LNCaP clone FGC (cell line): ENCODE results near the gene NEK5.

ENCODE experiments used
- DNase-seq: peaks from one replicate; pipeline ENCODE4 v3.0.0-alpha.2; 2011; ENCODE audit warnings: low read depth
- H3K4me3 ChIP-seq: 2 replicates; pipeline ENCODE4 v1.5.1; 2011; ENCODE audit warnings: mild to moderate bottlenecking, low read depth, low read length, control low read depth
- TF ChIP-seq, protein P1 (sequence below): IDR thresholded peaks from 2 replicates; pipeline ENCODE4 v1.5.1; 2012; ENCODE audit warnings: mild to moderate bottlenecking; ENCODE audit not compliant: control insufficient read depth, insufficient read depth; ENCODE audit errors: extremely low read depth

Gene NEK5

GRCh38 chr13:51998723-51999509 is 130.0 kb downstream of the NEK5 start:
- H3K4me3 ChIP-seq: peak overlapping the region; percentile 16; the same call in 1 of the 2 replicates
- TF ChIP-seq, protein P1, sequence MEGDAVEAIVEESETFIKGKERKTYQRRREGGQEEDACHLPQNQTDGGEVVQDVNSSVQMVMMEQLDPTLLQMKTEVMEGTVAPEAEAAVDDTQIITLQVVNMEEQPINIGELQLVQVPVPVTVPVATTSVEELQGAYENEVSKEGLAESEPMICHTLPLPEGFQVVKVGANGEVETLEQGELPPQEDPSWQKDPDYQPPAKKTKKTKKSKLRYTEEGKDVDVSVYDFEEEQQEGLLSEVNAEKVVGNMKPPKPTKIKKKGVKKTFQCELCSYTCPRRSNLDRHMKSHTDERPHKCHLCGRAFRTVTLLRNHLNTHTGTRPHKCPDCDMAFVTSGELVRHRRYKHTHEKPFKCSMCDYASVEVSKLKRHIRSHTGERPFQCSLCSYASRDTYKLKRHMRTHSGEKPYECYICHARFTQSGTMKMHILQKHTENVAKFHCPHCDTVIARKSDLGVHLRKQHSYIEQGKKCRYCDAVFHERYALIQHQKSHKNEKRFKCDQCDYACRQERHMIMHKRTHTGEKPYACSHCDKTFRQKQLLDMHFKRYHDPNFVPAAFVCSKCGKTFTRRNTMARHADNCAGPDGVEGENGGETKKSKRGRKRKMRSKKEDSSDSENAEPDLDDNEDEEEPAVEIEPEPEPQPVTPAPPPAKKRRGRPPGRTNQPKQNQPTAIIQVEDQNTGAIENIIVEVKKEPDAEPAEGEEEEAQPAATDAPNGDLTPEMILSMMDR: no peak
- DNase-seq: no peak

DNA sequence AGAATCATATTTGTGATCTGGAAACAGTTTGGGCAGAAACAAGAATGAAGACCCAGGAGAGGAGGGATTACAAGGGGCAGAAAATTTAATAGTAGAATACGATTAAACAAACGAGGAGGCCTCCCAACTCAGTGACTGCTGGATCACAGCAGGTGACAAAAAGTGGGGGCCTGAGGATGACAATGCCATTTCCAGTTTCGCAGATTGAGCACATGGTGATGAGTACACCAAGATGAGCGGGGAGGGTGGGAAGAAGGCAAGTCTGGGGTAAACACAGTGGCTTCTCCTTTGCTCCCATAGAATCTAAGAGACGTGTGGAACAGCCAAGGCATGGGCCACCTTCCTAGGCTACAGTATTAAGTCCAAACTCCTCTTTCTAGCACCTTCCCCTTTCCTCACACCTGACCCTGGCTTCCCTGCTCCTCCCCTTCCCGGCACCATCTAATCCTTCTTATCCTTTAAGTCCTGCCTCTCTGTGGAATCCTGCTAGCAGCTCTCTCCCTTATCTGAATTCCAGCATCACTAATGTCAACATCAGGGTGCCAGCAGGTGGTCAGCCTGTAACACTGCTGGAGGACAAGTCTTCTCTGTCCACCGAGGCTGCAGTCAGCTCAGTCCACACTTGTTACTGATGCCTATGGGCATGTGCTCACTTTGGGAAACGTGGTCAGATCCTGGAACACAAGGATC is 131.1 kb downstream of the NEK5 start:
- DNase-seq: peak; percentile 61
- TF ChIP-seq, protein P1: no peak
- no peak overlapping the region for H3K4me3 ChIP-seq

GRCh38 chr13:51997186-51997585 is 131.7 kb downstream of the NEK5 start:
- DNase-seq: no peak
- TF ChIP-seq, protein P1: no peak
- H3K4me3 ChIP-seq: no peak overlapping the region

DNA sequence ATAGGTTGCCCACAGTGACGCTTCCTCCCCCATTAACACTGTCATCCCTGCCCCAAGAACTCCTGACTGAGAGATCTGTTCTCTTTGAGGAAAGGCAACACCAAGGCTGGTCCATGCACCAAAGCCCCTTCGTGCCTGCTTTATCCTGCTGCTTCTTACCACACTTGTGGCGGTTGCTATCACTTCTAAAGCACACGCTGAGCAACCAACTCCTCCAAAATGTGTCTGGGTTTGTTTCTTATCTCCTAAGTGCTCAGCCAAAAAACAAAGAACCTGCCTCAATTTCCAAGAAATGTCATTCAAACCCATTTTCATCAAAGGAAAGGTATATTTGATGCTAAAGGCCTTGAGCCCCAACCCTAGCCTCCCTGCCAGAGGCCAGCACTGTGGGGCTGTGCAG is 132.2 kb downstream of the NEK5 start:
- no peak overlapping the region for H3K4me3 ChIP-seq
- no peak for DNase-seq
- TF ChIP-seq, protein P1: no peak

GRCh38 chr13:51995677-51996551 is 133.0 kb downstream of the NEK5 start:
- DNase-seq: peak; percentile 78
- TF ChIP-seq, protein P1: no peak
- H3K4me3 ChIP-seq: peak overlapping the region; percentile 31

DNA sequence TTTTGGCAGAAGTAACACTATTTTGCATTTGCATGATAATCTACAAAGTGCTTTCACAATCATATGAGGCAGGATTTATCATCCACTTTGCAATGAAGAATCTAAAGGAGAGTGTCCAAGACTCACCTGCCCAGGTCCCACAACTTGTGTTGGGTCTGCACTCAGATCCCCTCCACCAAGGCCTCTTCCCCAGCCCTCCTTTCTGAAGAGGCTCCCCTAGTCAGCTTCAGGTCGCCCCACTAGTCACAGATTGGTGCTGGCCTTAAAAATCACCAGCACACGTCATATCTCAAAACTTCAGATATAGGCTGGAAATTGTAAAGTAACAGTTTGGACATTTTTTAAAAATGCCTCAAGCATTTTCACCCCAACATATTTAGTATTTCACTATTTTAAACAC is 135.2 kb downstream of the NEK5 start:
- DNase-seq: no peak
- H3K4me3 ChIP-seq: no peak overlapping the region
- TF ChIP-seq, protein P1: no peak
